Measurements from ENCODE around the gene CLSTN2.

The CLSTN2 gene

DNA sequence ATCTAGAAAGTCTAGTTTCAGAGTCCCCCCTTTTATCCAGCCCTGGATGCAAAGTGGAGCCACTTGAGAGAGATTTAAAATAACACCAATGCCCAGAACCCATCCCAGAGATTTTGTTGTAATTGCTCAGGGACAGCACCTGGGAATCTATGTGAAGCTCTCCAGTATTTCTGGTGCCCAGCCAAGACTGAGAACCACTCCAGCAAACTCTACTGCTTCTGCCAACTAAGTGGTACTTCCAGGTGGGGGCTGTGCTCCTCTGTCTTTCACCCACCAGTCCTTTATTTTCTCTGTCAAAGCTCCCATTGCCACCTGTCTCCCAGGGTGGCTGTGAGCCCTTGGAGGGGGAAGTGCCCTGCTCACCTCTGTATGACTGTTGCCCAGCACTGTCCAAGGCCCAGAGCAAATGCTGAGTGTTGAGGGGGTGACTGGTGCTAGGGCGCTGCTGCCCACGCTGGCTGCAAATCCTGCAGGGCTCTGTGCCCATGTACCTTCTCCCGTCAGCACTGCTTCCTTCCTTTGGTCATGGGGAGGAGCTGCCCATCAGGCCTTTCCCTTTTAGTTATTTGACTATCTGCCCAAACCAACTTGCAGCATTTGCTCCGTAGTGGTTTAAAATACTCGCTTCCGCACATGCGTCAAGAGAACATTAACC, 9.4 kb downstream of the CLSTN2 start:
- DNase-seq = no peak

- no peak for DNase-seq
Measured at GRCh38 chr3:139945386-139945785, 10.4 kb downstream of the CLSTN2 start.

GRCh38 chr3:139945942-139946341, 11.0 kb downstream of the CLSTN2 start:
- DNase-seq = no peak

- no peak for DNase-seq
Measured at GRCh38 chr3:139948467-139948866, 13.5 kb downstream of the CLSTN2 start.

DNA sequence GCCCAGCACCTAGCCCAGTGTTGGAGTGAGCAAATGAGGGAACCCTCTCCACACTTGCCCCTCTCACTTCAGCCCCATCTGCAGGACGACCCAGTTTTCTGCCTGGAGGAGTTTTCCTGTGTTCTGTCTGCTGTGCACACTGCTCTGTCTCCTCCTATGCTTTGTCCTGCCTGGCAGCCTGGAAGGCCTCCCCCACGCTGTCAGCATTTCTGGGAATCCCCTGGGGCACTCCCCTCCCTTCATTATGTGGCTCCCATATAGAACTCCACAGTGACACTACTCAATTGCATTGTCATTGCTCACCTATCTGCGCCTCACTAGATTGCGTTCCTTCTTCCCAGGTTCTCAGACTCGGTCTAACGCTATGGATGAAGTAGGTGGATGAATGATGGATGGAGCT, 13.9 kb downstream of the CLSTN2 start:
- DNase-seq = no peak

- no peak for DNase-seq
Measured at GRCh38 chr3:139953131-139953910, 18.3 kb downstream of the CLSTN2 start.

GRCh38 chr3:139954146-139954860, 19.3 kb downstream of the CLSTN2 start:
- DNase-seq = no peak

- no peak for DNase-seq
Measured at GRCh38 chr3:139957844-139958243, 22.9 kb downstream of the CLSTN2 start.

- DNase-seq = no peak
Measured at GRCh38 chr3:139969386-139969785, 34.4 kb downstream of the CLSTN2 start.

GRCh38 chr3:139970526-139970925, 35.5 kb downstream of the CLSTN2 start:
- DNase-seq = no peak

- DNase-seq = no peak
Measured at GRCh38 chr3:139974809-139975425, 39.9 kb downstream of the CLSTN2 start.

DNA sequence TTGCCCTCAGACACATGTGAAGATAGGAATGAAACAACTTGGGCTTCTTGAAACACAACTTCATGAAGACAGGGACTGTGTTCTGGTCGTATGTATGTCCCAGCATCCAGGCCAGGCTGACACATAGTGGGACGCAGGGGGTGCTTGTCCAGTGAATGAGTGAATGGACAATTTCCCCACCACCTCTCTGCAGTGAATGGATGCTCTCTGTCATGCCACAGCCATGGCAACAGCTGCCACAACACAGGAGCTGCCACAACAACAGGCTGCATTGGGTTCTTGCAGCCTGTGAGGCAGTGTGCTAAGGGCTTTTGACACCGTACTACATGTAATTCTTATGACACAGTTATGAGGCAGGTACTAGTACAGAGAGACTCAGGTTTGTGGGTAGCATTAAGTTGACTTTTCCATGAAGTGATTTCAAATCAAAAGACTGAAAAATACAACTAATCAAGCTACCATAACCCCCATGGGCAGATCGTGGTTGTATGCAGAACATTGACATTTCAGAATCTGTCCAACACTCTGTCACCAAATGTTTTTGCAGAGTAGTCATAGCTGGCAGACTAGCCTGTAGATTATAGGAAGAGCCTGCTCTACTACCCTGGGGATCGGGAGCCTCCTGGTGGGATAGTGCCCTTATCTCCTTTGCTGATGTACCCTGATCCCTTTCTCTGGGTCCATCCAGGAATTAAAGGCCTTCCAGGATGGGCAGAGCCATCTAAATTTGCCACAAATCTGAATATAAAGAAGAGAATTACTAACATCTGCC, 40.8 kb downstream of the CLSTN2 start:
- no peak for DNase-seq

DNA sequence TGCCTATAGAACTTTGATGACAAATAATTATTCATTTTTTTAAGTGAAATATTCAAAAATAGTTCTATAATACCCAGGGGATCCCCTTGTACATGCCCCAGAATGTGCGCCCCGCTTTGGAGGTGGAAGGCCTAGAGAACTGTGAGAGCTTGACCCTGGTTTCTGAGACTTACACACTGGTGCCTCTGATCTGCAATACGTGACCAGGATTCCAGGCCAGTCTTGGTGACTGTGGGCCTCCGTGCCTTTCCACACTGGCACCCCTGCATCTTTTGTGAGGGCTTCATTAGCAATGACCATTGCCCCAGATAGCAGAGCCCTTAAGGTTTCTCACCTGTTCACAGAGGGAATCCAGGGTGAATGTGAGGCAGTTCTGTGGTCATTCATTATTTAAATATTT, 44.0 kb downstream of the CLSTN2 start:
- DNase-seq = no peak

DNA sequence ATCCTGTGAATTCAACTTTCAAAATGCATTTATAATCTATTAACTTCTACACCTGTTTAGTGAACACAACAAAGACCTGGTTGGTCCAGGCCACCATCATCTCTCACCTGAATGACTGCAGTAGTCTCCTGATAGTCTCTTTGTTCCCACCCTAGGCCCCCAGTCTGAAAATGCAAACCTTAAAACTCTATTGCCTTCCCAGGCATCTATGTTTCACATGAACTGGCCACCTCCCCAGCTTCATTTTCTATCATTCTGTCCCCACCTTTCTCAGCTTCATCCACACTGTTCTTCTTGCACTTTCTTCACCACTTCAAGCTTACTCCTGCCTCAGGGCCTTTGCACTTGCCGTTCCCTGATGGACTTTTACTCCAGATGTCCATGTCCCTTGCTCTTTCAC, 45.0 kb downstream of the CLSTN2 start:
- DNase-seq = no peak

GRCh38 chr3:139982404-139982803, 47.4 kb downstream of the CLSTN2 start:
- DNase-seq = no peak

DNA sequence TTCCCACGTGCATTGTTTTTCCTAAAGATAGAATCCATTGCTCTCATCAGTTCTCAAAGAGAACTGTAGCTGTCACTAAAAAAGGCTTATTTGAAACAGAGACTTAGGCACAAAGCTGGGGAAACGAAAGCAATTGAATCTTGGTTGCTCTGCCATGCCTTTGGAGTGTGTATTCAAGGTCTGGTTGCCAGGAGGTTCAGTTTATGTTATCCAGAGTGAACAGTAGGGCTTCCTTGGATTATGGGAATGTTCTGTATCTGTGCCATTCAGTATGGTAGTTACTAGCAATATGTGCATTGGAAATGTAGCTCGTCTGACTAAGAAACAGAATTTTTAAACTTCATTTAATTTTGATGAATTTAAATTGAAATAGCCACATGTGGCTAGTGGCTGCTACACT, 50.6 kb downstream of the CLSTN2 start:
- no peak for DNase-seq

DNA sequence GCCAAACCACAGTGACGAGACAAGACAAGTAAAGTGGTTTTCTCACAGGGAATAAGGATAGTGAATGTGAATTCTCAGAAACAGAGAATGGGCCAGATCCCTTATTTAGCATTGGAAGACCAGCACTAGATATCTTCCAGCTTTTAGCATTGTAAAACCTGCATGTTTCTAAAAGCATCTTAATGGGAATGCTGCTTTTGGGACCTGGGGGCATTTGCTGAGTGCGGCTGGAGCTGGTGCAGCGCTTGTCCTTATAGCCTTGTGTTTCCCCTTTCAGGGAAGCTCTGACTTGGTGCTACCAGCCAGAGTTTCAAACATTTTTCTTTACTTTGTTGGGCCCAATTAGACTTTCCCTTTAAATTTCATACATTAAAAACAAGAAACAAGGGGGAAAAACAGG, 52.9 kb downstream of the CLSTN2 start:
- no peak for DNase-seq

DNA sequence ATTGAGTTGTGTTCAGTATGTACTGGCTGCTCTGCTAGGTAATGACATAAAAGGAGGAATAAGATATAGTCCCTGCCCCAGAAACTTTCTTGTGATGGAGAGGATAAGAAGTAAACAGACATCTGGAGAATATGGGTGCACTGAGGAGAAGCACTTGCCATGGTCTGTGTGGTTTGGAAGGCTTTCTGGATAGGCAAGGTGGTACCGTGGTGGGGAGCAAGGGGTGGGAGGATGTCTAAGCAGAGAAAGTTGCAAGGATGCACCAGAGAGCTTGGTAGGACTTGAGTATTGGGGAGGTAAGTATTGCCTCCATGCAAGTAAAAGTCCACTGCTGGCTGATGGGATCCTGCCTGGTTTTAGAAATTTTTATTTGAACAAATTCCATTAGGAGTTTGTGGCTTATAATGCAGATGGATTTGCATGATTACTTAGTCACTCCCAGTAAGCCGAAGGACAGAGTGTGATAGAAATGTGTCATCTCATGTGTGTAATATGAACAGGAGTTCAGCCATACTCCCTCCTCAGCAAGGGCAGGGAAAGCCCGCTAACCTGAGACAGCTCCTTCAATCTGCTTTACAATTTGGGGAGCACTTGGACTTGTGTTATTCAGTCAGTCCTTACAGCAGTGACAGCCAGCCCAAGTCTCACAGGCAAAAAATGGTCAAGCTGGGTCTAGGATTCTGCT, 53.6 kb downstream of the CLSTN2 start:
- DNase-seq = no peak

DNA sequence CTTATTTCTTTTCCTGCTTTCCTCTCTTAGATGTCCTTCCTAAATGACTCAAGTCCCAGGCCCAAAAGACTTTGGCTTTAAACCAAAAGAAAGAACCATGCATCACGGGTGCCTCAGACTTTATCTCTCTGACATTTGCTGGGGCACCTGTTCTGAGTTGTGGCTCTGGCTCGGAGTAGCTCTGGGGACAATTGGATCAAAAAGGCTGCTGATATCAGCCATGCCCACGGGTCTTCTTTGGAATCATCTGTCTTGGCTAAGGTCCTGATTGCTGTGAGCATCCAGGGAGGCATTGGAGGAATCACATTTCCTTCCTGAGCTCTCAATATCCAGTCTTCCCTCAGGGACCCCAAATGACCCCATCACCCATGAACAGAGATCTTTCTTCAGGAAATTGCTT, 59.9 kb downstream of the CLSTN2 start:
- DNase-seq = no peak

- no peak for DNase-seq
Measured at GRCh38 chr3:140004271-140004670, 69.3 kb downstream of the CLSTN2 start.

DNA sequence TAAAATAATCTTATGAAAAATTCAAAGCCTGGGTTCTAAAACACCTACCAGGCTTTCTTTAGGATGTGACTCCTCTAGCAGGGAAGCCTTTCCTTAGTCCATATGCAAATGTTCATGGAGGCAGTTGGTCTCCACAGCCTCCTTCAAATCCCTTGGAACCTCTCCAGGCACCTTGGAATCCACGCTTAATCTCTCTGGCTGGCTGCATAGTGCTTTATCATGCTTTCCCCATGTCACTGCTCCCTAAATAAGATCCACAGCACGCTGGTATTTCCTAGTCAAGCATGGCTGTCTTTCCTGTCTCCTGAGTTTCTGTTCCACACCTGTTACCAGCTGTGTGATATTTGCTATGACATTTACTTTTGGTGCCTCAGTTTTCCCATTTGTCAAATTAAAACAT, 71.3 kb downstream of the CLSTN2 start:
- no peak for DNase-seq

DNA sequence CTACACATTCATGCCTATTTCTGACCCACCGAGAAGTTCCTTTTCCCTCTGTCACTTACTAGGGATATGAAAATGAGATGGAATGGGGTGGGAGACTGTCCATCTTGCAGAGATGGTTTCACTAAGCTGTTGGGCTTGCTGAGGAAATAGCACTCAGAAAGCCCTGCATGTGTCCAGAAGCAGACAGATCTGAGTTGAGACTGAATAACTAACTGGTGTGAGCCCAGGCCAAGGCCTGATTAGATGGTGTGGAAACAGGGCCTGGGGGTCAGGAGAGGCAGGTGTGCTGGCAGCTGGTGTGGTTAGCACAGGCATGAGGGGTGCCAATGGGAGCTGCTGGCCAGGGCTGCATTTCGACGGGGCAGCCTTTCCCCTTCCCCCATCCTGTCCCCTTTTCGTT, 72.1 kb downstream of the CLSTN2 start:
- DNase-seq = no peak

Data from activated CD8-positive, alpha-beta memory T cell treated with anti-CD3 and anti-CD28 coated beads for 24 hours (primary cell).